HepG2 (cell line): ENCODE data around the gene PDRG1. TPM values are rescaled to one million over a fixed set of nuclear protein-coding genes. Genes with fewer than 3 reads are reported as not detected.

ENCODE experiments used
- ATAC-seq: fragments of 200-7000 bp; cut with Tn5 transposase; 3 replicates; pipeline ENCODE4 v1.9.1; 2020; ENCODE audit warnings: mild to moderate bottlenecking, moderate library complexity
- BruUV-seq: library from RNA; stranded (reverse); fragments of 400-500 nt; replicated peaks from 2 replicates; lab custom pipeline; 2021; lab: Mats Ljungman, UMichigan
- CTCF ChIA-PET: fragments of 300-600 bp; formaldehyde crosslinking; extraction: SDS; loops from one replicate; lab custom pipeline; 2021; ENCODE audit warnings: low total read pairs, inconsistent platforms, low intra/inter-chr PET ratio; lab: Yijun Ruan, JAX
- POLR2A ChIA-PET: fragments of 350-600 bp; sonication (Branson Sonifier 250); formaldehyde crosslinking; loops from one replicate; lab custom pipeline; 2020; ENCODE audit warnings: antibody characterized with exemption, inconsistent platforms; lab: Yijun Ruan, JAX
- DNase-seq: peaks from one replicate; pipeline ENCODE4 v3.0.0-alpha.2; 2015; ENCODE audit warnings: low spot score
- FAIRE-seq: peaks from 3 replicates; lab custom pipeline; 2011; peaks lifted over from hg19 to GRCh38; lab: Jason Lieb, UNC
- H2AFZ ChIP-seq: one replicate; pipeline ENCODE4 v1.6.1; 2011; ENCODE audit warnings: low read length, inconsistent platforms
- H3K27ac ChIP-seq: fragments of 300-600 bp; 3 replicates; pipeline ENCODE4 v1.8.0; 2011; ENCODE audit warnings: mixed run types, mild to moderate bottlenecking, mixed read lengths, low read length, inconsistent platforms; ENCODE audit not compliant: insufficient read depth; ENCODE audit errors: extremely low read length
- H3K27me3 ChIP-seq, 2 experiments: fragments of 200-600 bp in 1 of 2; 2 replicates in 1 of 2; 3 replicates in 1 of 2; pipeline versions ENCODE4 v1.6.0 to v1.8.0; 2011; ENCODE audit warnings: low read length in 2 of 2, mild to moderate bottlenecking in 2 of 2, moderate library complexity in 2 of 2, inconsistent platforms in 1 of 2; ENCODE audit not compliant: insufficient read depth in 2 of 2, control insufficient read depth in 1 of 2
- H3K36me3 ChIP-seq, 2 experiments: fragments of 200-600 bp in 1 of 2; replicated peaks in 1 of 2; 2 replicates in 1 of 2; 3 replicates in 1 of 2; pipeline versions ENCODE4 v1.5.1 to v1.8.0; 2011; ENCODE audit warnings: low read length in 2 of 2, inconsistent platforms in 1 of 2; ENCODE audit not compliant: insufficient read depth in 2 of 2, control insufficient read depth in 1 of 2
- H3K4me1 ChIP-seq: 2 replicates; pipeline ENCODE4 v1.5.1; 2012; ENCODE audit warnings: low read length, inconsistent platforms; ENCODE audit not compliant: insufficient read depth
- H3K4me2 ChIP-seq: 2 replicates; pipeline ENCODE4 v1.6.0; 2011; ENCODE audit warnings: low read depth, low read length, inconsistent platforms
- H3K4me3 ChIP-seq, 3 experiments: fragments of 200-600 bp in 1 of 3; sonication (generic), shearing (Covaris generic) in 1 of 3; replicated peaks in 1 of 3; 2 replicates each; pipeline ENCODE4 v1.5.1; 2011 to 2016; ENCODE audit warnings: low read length in 3 of 3, inconsistent platforms in 2 of 3, low read depth in 2 of 3, mild to moderate bottlenecking in 2 of 3, control low read depth in 1 of 3, mixed read lengths in 1 of 3; ENCODE audit not compliant: insufficient read depth in 1 of 3
- H3K79me2 ChIP-seq: one replicate; pipeline ENCODE4 v1.6.1; 2011; ENCODE audit warnings: low read length, inconsistent platforms; ENCODE audit not compliant: insufficient read depth
- H3K9ac ChIP-seq: 2 replicates; pipeline ENCODE4 v1.6.0; 2011; ENCODE audit warnings: mild to moderate bottlenecking, low read depth, low read length, inconsistent platforms; ENCODE audit not compliant: insufficient read depth
- H3K9me3 ChIP-seq: 2 replicates; pipeline ENCODE4 v1.5.1; 2012; ENCODE audit warnings: mild to moderate bottlenecking, low read length
- H4K20me1 ChIP-seq: 2 replicates; pipeline ENCODE4 v1.6.0; 2011; ENCODE audit warnings: inconsistent platforms, mild to moderate bottlenecking, low read length, moderate library complexity; ENCODE audit not compliant: insufficient read depth
- MZF1 ChIP-seq: sonication (generic); formaldehyde crosslinking; IDR thresholded peaks from 2 replicates; pipeline ENCODE4 v1.8.1; 2023; ENCODE audit warnings: mild to moderate bottlenecking, missing genetic modification reagents, borderline replicate concordance
- PHB2 ChIP-seq: fragments of 450-650 bp; IDR thresholded peaks from 2 replicates; pipeline ENCODE4 v1.6.1; 2018; ENCODE audit not compliant: partially characterized antibody
- WGBS: methylation state at CpG from one replicate; pipeline ENCODE4 v1.1.6; 2017; ENCODE audit warnings: low lambda C conversion rate; 5-methylcytosine and 5-hydroxymethylcytosine counted together
- in situ Hi-C: cut with HindIII; loops from 2 replicates; pipeline ENCODE4 v1.10.0; 2017; ENCODE audit warnings: low pct_unique_long_range_greater_than_20kb; ENCODE audit not compliant: extremely low pct_ligation_motif_present
- intact Hi-C: fragments of 100-400 bp; cut with micrococcal nuclease; formaldehyde crosslinking; loops from one replicate; pipeline ENCODE4 v1.10.0; 2022; ENCODE audit not compliant: unreplicated experiment
- polyA plus RNA-seq, 8 experiments: library from polyadenylated mRNA; depleted of rRNA in 3 of 8; stranded (reverse) in 7 of 8; unstranded in 1 of 8; fragments of >200 nt; fragmentation: Illumina TruSeq in 4 of 8; extraction: Trizol in 4 of 8; gene quantifications; 2 replicates each; pipeline versions ENCODE4 v1.2.1 to v1.2.3, GENCODE V29; 2011 to 2016; ENCODE audit warnings: low read depth in 4 of 8, missing spikeins in 1 of 8, mixed read lengths in 1 of 8; ENCODE audit not compliant: insufficient read depth in 1 of 8
- total RNA-seq, 5 experiments: library from RNA; depleted of rRNA; stranded (reverse); fragments of >200 nt; fragmentation: Illumina TruSeq; extraction: Trizol; gene quantifications; 2 replicates each; pipeline ENCODE4 v1.2.3, GENCODE V29; 2016; ENCODE audit warnings: low read depth in 1 of 5
- TF ChIP-seq, protein P1 (sequence below): sonication (generic); formaldehyde crosslinking; IDR thresholded peaks from 2 replicates; pipeline ENCODE4 v1.4.0; 2020; ENCODE audit warnings: missing genetic modification reagents

The PDRG1 gene
- total and polyA plus RNA-seq, 2 of the 13 experiments (the other 11 are each of a cell fraction or from before 2014, with no cell fraction given) = 16.6 to 18.0 TPM

DNA sequence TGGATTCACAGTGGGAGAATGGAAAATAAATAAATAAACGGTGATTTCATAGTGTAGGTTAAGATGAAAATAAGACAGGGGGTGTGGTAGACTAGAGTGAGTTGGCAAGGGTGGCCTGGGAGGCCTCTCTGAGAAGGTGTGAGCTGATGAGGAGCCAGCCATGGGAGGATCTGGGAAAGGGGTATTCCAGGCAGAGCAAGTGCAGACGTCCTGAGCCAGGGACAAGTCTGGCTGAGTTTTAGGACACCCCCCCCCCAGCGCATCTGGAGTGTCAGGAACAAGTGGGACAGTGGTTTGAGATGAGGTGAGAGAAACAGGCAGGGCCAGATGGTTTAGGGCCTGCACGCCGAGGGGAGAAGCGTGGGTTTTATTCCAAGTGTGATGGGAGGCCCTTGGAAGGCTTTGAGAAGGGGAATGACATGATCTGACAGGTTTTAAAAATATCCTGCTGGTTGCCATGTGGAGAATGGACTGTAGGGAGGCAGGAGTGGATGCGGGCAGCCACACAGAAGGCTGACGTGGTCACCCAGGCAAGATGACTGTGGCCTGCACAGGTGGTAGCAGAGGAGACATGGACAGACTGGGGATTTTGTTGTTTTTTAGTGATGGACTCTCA, 37.3 kb upstream of the PDRG1 start:
- no peak for FAIRE-seq
- H3K79me2 ChIP-seq = no peaks in the 10 kb centered on the region
- 21% methylated on average over 8 of the region's 8 CpGs for WGBS
- H3K27me3 ChIP-seq = peaks cover 1 to 27% of the 10 kb centered on the region in 2 experiments; a peak in 4 of 5 replicates
- intact Hi-C loops (no loop called here), in situ Hi-C loops (no loop called here)
- no peak overlapping the region for H3K9ac ChIP-seq
- no peaks in the 10 kb centered on the region for H3K9me3 ChIP-seq
- no peak overlapping the region for H2AFZ ChIP-seq
- no peak for ATAC-seq
- ChIA-PET POLR2A (no interaction called here), CTCF (no interaction called here)
- TF ChIP-seq MZF1 (no peak), PHB2 (no peak)
- TF ChIP-seq, protein P1, sequence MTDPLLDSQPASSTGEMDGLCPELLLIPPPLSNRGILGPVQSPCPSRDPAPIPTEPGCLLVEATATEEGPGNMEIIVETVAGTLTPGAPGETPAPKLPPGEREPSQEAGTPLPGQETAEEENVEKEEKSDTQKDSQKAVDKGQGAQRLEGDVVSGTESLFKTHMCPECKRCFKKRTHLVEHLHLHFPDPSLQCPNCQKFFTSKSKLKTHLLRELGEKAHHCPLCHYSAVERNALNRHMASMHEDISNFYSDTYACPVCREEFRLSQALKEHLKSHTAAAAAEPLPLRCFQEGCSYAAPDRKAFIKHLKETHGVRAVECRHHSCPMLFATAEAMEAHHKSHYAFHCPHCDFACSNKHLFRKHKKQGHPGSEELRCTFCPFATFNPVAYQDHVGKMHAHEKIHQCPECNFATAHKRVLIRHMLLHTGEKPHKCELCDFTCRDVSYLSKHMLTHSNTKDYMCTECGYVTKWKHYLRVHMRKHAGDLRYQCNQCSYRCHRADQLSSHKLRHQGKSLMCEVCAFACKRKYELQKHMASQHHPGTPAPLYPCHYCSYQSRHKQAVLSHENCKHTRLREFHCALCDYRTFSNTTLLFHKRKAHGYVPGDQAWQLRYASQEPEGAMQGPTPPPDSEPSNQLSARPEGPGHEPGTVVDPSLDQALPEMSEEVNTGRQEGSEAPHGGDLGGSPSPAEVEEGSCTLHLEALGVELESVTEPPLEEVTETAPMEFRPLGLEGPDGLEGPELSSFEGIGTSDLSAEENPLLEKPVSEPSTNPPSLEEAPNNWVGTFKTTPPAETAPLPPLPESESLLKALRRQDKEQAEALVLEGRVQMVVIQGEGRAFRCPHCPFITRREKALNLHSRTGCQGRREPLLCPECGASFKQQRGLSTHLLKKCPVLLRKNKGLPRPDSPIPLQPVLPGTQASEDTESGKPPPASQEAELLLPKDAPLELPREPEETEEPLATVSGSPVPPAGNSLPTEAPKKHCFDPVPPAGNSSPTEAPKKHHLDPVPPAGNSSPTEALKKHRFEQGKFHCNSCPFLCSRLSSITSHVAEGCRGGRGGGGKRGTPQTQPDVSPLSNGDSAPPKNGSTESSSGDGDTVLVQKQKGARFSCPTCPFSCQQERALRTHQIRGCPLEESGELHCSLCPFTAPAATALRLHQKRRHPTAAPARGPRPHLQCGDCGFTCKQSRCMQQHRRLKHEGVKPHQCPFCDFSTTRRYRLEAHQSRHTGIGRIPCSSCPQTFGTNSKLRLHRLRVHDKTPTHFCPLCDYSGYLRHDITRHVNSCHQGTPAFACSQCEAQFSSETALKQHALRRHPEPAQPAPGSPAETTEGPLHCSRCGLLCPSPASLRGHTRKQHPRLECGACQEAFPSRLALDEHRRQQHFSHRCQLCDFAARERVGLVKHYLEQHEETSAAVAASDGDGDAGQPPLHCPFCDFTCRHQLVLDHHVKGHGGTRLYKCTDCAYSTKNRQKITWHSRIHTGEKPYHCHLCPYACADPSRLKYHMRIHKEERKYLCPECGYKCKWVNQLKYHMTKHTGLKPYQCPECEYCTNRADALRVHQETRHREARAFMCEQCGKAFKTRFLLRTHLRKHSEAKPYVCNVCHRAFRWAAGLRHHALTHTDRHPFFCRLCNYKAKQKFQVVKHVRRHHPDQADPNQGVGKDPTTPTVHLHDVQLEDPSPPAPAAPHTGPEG (CRISPR knock-in tag) = no peak
- no peaks in the 10 kb centered on the region for H3K4me1 ChIP-seq
- DNase-seq = no peak
- no TSS peak for BruUV-seq
- no peaks in the 10 kb centered on the region for H4K20me1 ChIP-seq
- H3K4me2 ChIP-seq = no peak overlapping the region
- H3K27ac ChIP-seq = no peak overlapping the region
- H3K4me3 ChIP-seq = no peak overlapping the region
- no peaks in the 10 kb centered on the region for H3K36me3 ChIP-seq
